Measurements from ENCODE around the gene LBX2. TPM values are rescaled to one million over a fixed set of nuclear protein-coding genes. Genes with fewer than 3 reads are reported as not detected.

The LBX2 gene
- total and polyA plus RNA-seq, 2 of the 4 experiments (the other 2 are of a cell fraction) = 0.18 to 0.62 TPM

GRCh38 chr2:74461187-74462053 is 38.0 kb downstream of the LBX2 start:
- Histone ChIP-seq H3K9ac (ENCODE audit: low read depth, low read length) (no peak overlapping the region), H3K4me3 (ENCODE audit: insufficient read depth, low read depth, low read length) (no peak overlapping the region), H3K9me3 (ENCODE audit: control insufficient read depth, insufficient read depth, low read length) (no peaks in the 10 kb centered on the region), H4K91ac (ENCODE audit: insufficient read depth, low read depth, low read length) (no peak overlapping the region), H3K4ac (ENCODE audit: low read depth, low read length) (no peak overlapping the region), H2BK5ac (ENCODE audit: low read depth, low read length, poor library complexity, severe bottlenecking) (no peak overlapping the region), H4K20me1 (ENCODE audit: insufficient read depth, low read length) (no peaks in the 10 kb centered on the region), H3K14ac (replicated peaks; ENCODE audit: low read depth, low read length) (no peak overlapping the region), H3K18ac (ENCODE audit: low read depth, low read length) (no peak overlapping the region), H3K4me2 (ENCODE audit: low read depth, low read length) (no peak overlapping the region), H3K56ac (ENCODE audit: extremely low read depth, insufficient read depth, low read length) (no peak overlapping the region), H2BK120ac (ENCODE audit: low read depth, low read length) (no peak overlapping the region), H4K8ac (ENCODE audit: low read depth in 2 of 2, low read length in 2 of 2) (no peak overlapping the region), H2AK5ac (ENCODE audit: low read depth, low read length) (no peak overlapping the region), H2BK20ac (ENCODE audit: low read depth, low read length) (no peak overlapping the region), H3K4me1 (ENCODE audit: control insufficient read depth, insufficient read depth, low read length) (peaks cover 8% of the 10 kb centered on the region), H3K9me1 (ENCODE audit: insufficient read depth, low read length) (no peaks in the 10 kb centered on the region), H3K36me3 (ENCODE audit: control insufficient read depth, insufficient read depth, low read length) (peaks cover 21% of the 10 kb centered on the region), H3K23ac (ENCODE audit: low read depth, low read length) (no peak overlapping the region), H3K27ac (ENCODE audit: insufficient read depth, low read length) (no peak overlapping the region), H3K79me1 (ENCODE audit: low read depth in 1 of 2, low read length in 2 of 2) (peaks cover 13 to 59% of the 10 kb centered on the region in 2 experiments; a peak in 3 of 4 replicates), H2BK15ac (ENCODE audit: low read depth, low read length) (no peak overlapping the region), H2AFZ (replicated peaks; ENCODE audit: low read length, poor library complexity) (no peak overlapping the region), H4K5ac (ENCODE audit: low read depth, low read length) (no peak overlapping the region), H3K27me3 (ENCODE audit: control insufficient read depth, insufficient read depth, low read length) (no peaks in the 10 kb centered on the region), H2AK9ac (replicated peaks; ENCODE audit: low read depth, low read length, poor library complexity) (peak overlapping the region; percentile 29)
- 97% methylated on average over 13 of the region's 27 CpGs; no CpG with 5 or more reads in 1 of the 2 experiments for WGBS, 2 experiments (ENCODE audit: extremely low coverage in 2 of 2, insufficient read length in 1 of 2)
- CTCF ChIA-PET = no interaction called here
- dilution Hi-C loops (cut with HindIII; ENCODE audit: low sequenced_read_pairs, unreplicated experiment) = no loop called here
- BruUV-seq (replicated peaks) = no TSS peak
- POLR2A ChIA-PET (ENCODE audit: unreplicated experiment) = no interaction called here
- intact Hi-C loops (cut with micrococcal nuclease) = no loop called here
- no peak for DNase-seq
- TF ChIP-seq RAD21 (IDR thresholded peaks at IDR 0.05; ENCODE audit: low read length) (no peak), ELK1 (IDR thresholded peaks at IDR 0.05; ENCODE audit: borderline replicate concordance, low read depth, low read length) (no peak), POLR2A (IDR thresholded peaks at IDR 0.05; ENCODE audit: low read depth, low read length) (no peak), CEBPB (IDR thresholded peaks at IDR 0.05; ENCODE audit: low read depth, low read length) (no peak), RFX5 (IDR thresholded peaks at IDR 0.05; ENCODE audit: low read depth, low read length) (no peak), MXI1 (IDR thresholded peaks at IDR 0.05; ENCODE audit: borderline replicate concordance, low read depth, low read length) (no peak)
- TF ChIP-seq, protein P1, sequence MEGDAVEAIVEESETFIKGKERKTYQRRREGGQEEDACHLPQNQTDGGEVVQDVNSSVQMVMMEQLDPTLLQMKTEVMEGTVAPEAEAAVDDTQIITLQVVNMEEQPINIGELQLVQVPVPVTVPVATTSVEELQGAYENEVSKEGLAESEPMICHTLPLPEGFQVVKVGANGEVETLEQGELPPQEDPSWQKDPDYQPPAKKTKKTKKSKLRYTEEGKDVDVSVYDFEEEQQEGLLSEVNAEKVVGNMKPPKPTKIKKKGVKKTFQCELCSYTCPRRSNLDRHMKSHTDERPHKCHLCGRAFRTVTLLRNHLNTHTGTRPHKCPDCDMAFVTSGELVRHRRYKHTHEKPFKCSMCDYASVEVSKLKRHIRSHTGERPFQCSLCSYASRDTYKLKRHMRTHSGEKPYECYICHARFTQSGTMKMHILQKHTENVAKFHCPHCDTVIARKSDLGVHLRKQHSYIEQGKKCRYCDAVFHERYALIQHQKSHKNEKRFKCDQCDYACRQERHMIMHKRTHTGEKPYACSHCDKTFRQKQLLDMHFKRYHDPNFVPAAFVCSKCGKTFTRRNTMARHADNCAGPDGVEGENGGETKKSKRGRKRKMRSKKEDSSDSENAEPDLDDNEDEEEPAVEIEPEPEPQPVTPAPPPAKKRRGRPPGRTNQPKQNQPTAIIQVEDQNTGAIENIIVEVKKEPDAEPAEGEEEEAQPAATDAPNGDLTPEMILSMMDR (conservative IDR thresholded peaks at IDR 0.05; ENCODE audit: low read depth, low read length) = peak; percentile 14; the same call in 1 of the 2 replicates
- in situ Hi-C loops (cut with MboI; ENCODE audit: low sequenced_read_pairs) = no loop called here
- no peak for ATAC-seq (ENCODE audit: low read depth)
